OCI-LY1 (cell line): ENCODE measurements around the gene ZGRF1.

Source experiments
- CTCF ChIP-seq: fragments of 200-600 bp; sonication (generic), shearing (Covaris generic); IDR thresholded peaks from 2 replicates; pipeline ENCODE4 v1.5.1; 2017; ENCODE audit warnings: mild to moderate bottlenecking, antibody characterized with exemption, low read length, moderate library complexity, mixed read lengths
- EZH2 ChIP-seq: fragments of 200-600 bp; sonication (generic), shearing (Covaris generic); IDR thresholded peaks from 2 replicates; pipeline ENCODE4 v1.8.0; 2017; ENCODE audit warnings: borderline replicate concordance, mixed run types, mild to moderate bottlenecking, antibody characterized with exemption, low read length, moderate library complexity, mixed read lengths

DNA sequence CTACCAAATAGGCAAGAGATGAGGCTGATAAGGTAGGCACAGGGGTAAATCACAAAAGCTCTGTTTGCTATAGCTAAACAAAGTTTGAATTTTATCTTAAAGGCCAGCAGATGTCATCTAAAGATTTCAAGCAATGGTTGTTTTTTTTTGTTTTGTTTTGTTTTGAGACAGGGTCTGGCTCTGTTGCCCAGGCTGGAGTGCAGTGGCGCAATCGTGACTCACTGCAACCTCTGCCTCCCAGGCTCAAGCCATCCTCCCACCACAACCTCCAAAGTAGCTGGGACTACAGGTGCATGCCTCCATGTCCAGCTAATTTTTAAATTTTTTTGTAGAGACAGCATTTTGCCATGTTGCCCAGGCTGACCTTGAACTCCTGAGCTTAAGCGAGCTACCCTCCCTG lies 77.7 kb downstream of the ZGRF1 start:
- TF ChIP-seq CTCF (no peak), EZH2 (no peak)
